Transverse colon (tissue), 4 donors: ENCODE measurements around the gene NT5DC1.

Source experiments
- POLR2AphosphoS5 ChIP-seq, 3 donors: sonication (generic); formaldehyde crosslinking; IDR thresholded peaks; one replicate each; pipeline ENCODE4 v1.6.1; 2016; ENCODE audit warnings: antibody characterized with exemption in 3 of 3
- TF ChIP-seq, protein P1 (sequence below), 5 experiments: fragments of 200-600 bp in 3 of 5; fragments of 450-650 bp in 2 of 5; sonication (generic) in 3 of 5; IDR thresholded peaks; 1 replicate in 2 of 5; 2 replicates in 3 of 5; pipeline ENCODE4 v1.5.1; 2016 to 2017; ENCODE audit warnings: antibody characterized with exemption in 5 of 5, inconsistent platforms in 3 of 5, mild to moderate bottlenecking in 2 of 5, moderate library complexity in 1 of 5

DNA sequence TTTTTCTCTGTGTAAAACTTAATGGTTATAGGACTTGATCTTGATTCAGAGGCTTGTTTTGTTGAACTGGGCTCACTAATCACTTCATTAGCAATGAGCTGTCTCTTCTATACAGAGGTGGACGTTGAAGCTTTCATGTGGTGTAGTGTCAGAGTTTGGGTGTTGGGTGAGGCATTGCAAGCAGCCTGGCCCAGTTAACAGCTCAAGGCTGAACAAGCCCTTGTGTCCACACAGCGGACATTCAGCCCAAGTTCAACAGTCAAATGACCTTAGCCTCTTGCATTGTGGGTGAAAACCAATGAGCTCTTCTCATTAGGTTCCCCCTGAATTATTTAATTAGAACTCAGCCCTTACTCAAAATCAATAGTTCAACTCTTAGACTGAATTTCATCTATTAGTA, 12.7 kb downstream of the NT5DC1 start:
- TF ChIP-seq, protein P1, sequence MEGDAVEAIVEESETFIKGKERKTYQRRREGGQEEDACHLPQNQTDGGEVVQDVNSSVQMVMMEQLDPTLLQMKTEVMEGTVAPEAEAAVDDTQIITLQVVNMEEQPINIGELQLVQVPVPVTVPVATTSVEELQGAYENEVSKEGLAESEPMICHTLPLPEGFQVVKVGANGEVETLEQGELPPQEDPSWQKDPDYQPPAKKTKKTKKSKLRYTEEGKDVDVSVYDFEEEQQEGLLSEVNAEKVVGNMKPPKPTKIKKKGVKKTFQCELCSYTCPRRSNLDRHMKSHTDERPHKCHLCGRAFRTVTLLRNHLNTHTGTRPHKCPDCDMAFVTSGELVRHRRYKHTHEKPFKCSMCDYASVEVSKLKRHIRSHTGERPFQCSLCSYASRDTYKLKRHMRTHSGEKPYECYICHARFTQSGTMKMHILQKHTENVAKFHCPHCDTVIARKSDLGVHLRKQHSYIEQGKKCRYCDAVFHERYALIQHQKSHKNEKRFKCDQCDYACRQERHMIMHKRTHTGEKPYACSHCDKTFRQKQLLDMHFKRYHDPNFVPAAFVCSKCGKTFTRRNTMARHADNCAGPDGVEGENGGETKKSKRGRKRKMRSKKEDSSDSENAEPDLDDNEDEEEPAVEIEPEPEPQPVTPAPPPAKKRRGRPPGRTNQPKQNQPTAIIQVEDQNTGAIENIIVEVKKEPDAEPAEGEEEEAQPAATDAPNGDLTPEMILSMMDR (IDR thresholded peaks at IDR 0.05) = no peak
- no peak for TF ChIP-seq POLR2AphosphoS5 (IDR thresholded peaks at IDR 0.05)
